HUDEP-2 (cell line): ENCODE data around the gene WDR43.

Experiments used
- DNase-seq, 76 experiments: peaks; one replicate each; lab custom pipeline; 2025; ENCODE audit not compliant: unreplicated experiment in 76 of 76; lab: John Stamatoyannopoulos, UW

WDR43 gene

GRCh38 chr2:28991021-28991420 lies 96.6 kb downstream of the WDR43 start:
- no peak for DNase-seq

DNA sequence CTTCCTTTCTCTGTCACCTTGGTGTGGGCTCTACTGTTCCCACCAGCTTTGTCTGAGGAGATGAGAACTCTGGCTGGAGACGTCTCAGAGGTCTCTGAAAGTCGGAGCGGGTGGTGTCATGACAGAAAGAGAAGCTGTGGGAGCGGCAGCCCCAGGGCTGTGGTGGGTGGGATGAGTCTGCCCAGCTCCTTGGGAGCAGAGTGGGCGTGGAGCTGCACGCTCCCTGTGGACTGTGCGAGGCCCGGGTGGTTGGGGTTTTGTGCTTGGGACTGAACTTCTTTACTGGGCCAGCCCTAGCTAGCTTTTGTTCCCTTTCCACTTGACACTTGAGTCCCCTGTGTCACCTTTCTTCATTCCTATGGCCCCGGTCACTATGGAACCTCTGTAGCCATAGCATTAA lies 97.0 kb downstream of the WDR43 start:
- no peak for DNase-seq

- DNase-seq = no peak
Observed at GRCh38 chr2:28993206-28993960, 98.9 kb downstream of the WDR43 start.

- DNase-seq = no peak
Observed at GRCh38 chr2:28994074-28994473, 99.6 kb downstream of the WDR43 start.

DNA sequence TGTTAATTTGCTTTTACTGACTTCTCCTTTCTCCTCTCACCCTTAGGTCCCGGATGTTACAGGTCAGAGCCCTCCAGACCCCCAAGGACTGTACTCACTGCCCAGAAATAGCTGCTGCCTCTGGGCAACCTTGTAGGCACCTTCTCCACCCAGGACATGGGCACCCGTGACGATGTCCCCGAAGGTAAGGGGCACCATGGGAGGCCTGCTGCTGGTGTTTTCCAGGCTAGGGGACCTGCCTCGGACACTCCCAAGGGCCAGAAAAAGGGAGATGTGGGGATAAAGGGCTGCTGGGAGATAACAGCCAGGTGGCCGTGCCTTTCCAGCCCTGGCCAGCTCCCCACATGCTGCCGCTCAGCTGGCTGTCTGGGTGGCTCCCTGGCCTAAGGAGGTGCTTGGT lies 100.2 kb downstream of the WDR43 start:
- no peak for DNase-seq

DNA sequence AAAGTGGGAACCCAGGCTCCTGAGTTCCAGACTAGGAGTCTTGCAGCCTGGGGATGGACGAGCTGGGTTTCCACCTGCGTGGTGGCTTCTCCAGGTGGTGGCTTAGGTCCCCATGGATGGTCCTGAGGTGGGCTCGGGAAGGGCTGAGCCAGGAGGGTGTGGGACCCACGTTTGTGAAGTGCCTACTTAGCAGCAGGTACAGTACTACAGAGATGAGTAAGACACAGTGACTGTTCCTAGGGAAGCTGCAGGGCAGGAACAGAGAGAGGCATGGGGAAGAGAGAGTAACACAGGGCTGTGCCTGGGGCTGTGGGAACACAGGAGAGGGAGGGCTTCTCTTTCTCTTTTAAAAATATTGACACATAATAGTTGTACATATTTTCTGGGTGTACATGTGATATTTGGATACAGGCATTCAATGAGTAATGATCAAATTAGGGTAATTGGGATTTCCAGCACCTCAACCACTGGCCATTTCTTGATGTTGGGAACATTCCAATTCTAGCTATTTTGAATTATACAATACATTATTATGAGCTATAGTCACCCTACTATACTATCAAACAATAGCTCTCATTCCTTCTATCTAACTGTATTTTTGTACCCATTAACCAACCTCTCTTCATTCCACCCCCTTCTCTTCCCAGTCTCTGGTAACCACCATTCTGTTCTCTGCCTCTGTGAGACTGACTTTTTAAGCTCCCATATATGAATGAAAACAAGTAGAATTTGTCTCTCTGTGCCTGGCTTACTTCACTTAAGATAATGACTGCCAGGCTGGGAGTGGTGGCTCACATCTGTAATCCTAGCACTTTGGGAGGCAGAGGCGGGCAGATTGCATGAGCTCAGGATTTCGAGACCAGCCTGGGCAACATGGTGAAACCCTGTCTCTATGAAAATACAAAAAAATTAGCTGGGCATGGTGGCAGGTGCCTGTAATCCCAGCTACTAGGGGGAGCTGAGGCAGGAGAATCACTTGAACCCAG lies 101.6 kb downstream of the WDR43 start:
- DNase-seq = no peak

DNA sequence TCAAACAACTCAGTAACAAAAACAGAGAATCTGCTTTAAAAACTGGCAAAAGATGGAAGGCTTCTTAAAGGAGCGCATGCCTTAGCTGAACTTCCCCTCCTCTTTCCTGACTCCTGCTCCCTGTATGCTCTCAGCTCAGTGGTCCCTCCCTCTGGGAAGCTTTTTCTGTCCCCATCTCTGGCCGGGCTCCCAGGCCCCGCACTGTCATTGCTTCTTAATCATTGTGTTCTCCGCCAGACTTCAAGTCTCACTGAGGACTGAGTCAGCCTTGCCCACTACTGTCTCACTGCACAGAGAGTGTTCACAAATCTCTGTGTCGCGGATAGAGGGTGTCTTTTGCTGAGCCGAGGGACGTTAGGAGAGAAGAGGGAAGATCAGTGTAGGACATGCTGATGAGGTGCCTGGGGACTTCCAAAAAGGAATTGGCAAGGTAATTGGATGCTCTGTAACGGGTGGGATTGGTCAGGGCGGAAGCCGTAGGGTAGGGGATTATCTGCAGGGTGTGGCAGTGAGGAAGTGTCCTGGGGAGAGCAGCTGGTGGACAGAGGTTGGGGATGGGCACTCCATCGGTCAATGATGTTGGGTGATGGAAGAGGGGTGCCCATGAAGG lies 102.9 kb downstream of the WDR43 start:
- no peak for DNase-seq
